NCI-H1694 (cell line): ENCODE results near the gene CNTNAP1.

Source experiments
- DNase-seq: peaks from one replicate; lab custom pipeline; 2025; lab: John Stamatoyannopoulos, UW

The CNTNAP1 gene

GRCh38 chr17:42670789-42671657 is 11.3 kb upstream of the CNTNAP1 start:
- DNase-seq: no peak

GRCh38 chr17:42672038-42672437 is 10.3 kb upstream of the CNTNAP1 start:
- DNase-seq: peak; percentile 29

GRCh38 chr17:42673266-42673884 is 9.0 kb upstream of the CNTNAP1 start:
- no peak for DNase-seq

GRCh38 chr17:42673885-42674754 is 8.2 kb upstream of the CNTNAP1 start:
- DNase-seq: peak; percentile 24

GRCh38 chr17:42674755-42675347 is 7.5 kb upstream of the CNTNAP1 start:
- no peak for DNase-seq

GRCh38 chr17:42675348-42675964 is 6.9 kb upstream of the CNTNAP1 start:
- no peak for DNase-seq

GRCh38 chr17:42675965-42676423 is 6.3 kb upstream of the CNTNAP1 start:
- DNase-seq: no peak

- peak; percentile 47 for DNase-seq
Measured at GRCh38 chr17:42676424-42677011, 5.8 kb upstream of the CNTNAP1 start, which contains the start of gene PLEKHH3. Gene PLEKHH3, minus strand, starts transcription at chr17:42676994. Its CDS starts 431 bp downstream, at chr17:42676563.

GRCh38 chr17:42677012-42677857 is 5.1 kb upstream of the CNTNAP1 start:
- DNase-seq: peak; percentile 99

GRCh38 chr17:42677921-42678781 is 4.2 kb upstream of the CNTNAP1 start:
- DNase-seq: peak; percentile 81

- DNase-seq: peak; percentile 85
Measured at GRCh38 chr17:42678951-42679491, 3.3 kb upstream of the CNTNAP1 start.

- DNase-seq: peak; percentile 24
Measured at GRCh38 chr17:42679492-42680330, 2.6 kb upstream of the CNTNAP1 start.

- DNase-seq: no peak
Measured at GRCh38 chr17:42680331-42680808, 2.0 kb upstream of the CNTNAP1 start.

- no peak for DNase-seq
Measured at GRCh38 chr17:42682722-42683403, 532 bp downstream of the CNTNAP1 start.

- no peak for DNase-seq
Measured at GRCh38 chr17:42683407-42684034, 1.2 kb downstream of the CNTNAP1 start.

GRCh38 chr17:42684929-42685556 is 2.7 kb downstream of the CNTNAP1 start:
- DNase-seq: no peak
